GM19372 (cell line): ENCODE results near the gene EPHX1.
"Not testable (repeated sequence)": the region's sequence is repeated elsewhere in the genome, so short reads cannot be mapped to it uniquely, and the experiment has no call there.

ENCODE experiments used
- ATAC-seq: cut with Tn5 transposase; IDR thresholded peaks from one replicate; pipeline ENCODE4 v1.9.1; 2021; ENCODE audit warnings: mild to moderate bottlenecking, low read depth, moderate library complexity; ENCODE audit not compliant: unreplicated experiment

EPHX1 gene

DNA sequence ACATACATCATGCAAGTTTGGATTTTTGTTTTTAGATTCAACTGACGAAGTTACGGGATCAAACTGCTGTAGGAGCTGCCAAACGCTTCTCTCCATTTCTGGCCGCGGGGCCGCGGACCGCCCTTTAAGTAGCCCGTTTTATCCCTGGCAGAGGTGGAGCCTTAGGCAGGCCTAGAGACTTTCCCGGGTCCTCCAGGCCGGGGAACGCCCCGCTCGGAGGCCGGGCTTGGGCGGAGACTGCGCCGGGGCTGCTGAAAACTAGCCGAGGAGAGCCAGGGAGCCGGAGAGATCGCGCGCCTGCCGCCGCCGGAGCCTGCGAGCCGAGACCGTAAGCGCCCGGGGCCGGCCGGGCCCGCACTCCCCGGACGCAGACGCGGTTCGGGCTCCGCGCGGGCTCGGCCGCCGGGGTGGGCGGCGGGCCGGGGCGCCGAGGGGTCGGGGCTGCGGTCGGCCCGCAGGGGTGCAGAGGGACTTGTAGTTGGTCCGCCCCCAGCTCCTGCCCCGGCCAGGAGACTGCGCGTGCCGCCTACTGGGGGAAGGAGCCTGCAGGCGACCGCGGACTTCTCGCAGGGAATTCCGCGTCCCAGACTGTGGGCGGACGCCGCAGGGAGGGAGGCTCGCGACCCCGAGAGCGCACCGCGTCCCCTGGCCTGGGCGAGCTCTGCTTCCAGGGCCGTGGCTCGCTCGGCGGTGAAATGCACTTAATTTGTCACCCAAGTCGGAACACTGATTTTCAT is at the start of gene EPHX1:
TSS of gene EPHX1 (plus strand) at position 283 of the 737 bp plus-strand sequence. CDS start 18,606 bp downstream, outside the sequence.
- ATAC-seq = peak; percentile 94

DNA sequence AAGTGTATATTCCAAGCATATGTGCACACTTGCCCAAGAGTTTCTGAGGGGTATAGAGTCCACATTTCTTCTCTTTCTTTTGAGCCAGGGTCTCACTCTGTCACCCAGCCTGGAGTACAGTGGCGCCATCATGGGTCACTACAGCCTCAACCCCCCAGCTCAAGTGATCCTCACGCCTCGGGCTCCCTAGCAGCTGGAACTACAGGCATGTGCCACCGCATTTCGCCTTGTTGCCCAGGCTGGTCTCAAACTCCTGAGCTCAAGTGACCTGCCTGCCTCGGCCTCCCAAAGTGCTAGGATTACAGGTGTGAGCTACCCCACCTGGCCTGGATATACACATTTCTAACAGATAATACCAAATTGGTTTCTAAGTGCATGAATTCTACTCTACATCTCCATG is 49.4 kb upstream of the EPHX1 start:
- ATAC-seq = no peak

DNA sequence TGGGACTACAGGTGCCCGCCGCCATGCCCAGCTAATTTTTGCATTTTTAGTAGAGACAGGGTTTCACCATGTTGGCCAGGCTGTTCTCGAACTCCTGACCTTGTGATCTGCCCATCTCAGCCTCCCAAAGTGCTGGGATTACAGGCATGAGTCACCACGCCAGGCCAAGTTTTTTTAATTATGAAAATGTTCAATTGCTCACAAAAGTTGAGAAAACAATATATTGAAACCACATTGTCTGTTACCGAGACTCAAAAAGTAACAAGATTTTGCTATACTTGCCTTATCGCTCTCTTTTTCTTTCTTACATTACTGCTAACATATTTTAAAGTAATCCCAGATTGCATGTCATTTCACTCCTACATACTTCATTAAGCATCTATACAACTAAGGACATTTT is 48.5 kb upstream of the EPHX1 start:
- not testable (repeated sequence) for ATAC-seq

DNA sequence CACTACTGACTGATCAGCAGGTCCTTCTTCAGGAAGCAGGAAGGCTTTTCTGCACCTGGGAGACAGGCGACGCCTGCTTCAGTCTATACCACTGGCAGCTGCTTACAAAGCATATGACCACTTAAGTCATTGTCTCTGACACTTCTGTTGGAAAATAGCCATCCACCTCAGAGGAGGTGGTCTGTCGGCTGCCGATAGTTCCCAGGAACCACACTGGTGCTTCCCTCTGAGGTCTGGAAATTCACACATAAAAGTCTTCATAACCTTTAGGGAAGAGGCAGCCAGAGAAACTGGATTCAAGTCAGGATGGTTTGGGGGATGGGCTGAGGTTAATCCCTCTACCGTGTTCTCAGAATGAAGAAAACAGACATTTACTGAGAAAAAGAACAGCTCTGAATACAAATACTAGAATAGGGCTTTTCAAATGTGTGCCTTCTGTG is 47.9 kb upstream of the EPHX1 start:
- no peak for ATAC-seq

DNA sequence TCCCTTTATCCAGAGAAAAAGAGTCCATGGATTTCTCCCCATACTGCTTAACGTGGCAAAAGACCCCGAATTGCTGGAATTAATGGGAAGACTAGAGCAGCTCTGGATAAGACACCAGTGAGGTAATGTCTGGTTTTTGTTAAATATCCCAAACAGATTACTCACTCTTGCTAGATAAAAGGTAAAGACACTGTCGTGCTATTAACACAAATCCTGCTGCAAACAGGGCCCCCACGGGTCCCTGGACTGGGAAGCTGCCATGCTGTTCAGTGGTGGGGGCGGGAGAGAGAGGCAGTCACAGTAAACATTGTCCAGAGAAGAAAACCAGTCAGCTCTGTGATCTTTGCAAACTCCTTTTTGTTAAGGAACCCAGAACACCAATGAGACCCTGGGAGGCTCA is 47.5 kb upstream of the EPHX1 start:
- no peak for ATAC-seq

DNA sequence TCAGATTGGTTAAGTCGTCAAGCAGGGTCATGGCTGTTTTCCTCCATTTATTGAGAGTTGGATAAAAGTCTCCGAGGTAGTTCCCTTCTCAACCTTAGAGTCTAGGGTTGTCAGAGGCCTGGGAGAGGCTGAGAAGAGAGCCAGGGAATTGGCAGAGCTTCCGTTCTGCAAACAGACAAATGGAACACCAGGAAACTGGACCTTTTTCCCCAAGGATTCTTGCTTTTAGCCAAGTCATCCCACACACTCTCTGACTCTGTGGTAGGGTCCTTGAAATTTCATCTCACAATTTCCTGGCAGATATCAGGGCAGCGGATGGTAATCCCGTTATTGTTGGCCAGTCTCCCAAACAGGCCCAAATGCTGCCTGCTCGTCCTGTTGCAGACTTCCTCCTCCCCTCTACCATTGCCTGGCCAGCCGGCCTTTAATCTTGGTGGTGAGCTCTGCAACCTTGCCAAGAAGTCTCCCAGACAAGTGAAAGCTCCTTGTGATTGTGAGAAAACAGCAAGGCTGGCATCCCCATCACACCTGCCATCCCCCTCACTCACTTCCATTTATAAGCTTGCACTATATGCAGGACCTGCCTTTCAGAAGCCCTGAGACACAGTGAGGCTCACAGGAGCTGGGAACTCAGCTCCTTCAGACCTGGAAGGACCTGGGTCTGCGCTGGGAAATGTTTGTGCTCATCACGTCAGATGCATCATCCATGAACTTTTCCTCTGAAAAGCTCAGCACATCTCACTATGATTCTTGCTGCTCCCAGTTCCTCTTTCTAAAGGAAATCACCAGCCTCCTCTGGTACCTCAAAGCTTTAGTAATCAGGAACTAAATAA is 46.0 kb upstream of the EPHX1 start:
- ATAC-seq = no peak

DNA sequence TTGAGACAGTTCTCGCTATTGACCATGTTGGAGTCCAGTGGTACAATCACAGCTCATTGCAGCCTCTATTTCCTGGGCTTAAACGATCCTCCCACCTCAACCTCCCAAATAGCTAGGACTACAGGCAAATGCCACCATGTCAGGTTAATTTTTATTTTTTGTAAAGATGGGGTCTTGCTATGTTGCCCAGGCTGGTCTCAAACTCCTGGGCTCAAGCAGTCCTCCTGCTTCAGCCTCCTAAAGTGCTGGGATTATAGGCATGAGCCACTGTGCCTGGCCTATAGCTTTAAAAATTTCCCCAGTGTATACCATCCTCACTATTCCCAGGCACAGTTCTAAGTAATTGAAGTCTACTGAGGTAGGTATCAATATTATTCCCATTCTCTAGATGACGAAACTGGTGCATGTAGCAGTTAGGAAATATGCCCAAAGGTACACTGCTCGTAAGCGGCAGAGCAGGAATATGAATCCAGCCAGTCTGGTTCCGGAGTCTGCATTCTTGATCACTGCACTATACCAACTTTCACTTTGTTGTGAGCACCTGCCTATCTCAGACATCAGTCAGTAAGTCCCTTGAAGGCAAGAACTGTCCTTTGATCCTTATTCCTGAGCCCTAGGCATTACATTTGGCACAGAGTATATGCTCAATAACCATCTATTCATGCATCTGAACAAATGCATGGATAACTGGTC is 43.8 kb upstream of the EPHX1 start:
- no peak for ATAC-seq

DNA sequence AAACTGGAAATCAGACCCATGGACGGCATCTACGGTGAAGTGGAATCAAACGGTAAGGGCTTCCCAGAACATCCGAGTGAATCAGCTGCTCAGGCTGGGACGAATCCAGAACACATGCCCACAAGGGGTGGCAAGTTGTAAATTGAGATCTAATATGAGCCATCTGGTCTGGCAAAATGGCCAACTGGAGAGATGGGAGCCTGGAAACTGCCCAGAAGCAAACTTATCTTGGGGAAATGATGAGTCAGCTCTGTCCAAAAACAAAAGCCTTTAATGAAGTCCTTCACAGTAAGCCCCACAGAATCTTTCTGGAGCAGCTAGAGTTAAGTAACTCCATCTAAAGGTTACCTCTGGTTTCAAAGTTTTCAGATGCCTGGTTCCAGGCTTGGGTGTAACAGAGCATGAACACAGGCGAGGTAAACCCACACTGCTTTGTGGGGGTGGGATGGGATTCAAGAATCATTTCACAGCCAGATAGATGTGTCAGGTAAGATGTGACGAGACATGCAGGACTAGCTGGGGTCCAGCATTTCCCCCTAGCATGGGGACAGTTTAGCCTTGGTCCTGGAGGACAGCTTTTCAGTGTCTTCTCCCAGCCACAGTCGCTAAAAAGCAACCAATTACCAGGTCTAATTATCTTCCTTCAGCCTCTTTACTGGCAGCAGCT is 42.8 kb upstream of the EPHX1 start:
- no peak for ATAC-seq

DNA sequence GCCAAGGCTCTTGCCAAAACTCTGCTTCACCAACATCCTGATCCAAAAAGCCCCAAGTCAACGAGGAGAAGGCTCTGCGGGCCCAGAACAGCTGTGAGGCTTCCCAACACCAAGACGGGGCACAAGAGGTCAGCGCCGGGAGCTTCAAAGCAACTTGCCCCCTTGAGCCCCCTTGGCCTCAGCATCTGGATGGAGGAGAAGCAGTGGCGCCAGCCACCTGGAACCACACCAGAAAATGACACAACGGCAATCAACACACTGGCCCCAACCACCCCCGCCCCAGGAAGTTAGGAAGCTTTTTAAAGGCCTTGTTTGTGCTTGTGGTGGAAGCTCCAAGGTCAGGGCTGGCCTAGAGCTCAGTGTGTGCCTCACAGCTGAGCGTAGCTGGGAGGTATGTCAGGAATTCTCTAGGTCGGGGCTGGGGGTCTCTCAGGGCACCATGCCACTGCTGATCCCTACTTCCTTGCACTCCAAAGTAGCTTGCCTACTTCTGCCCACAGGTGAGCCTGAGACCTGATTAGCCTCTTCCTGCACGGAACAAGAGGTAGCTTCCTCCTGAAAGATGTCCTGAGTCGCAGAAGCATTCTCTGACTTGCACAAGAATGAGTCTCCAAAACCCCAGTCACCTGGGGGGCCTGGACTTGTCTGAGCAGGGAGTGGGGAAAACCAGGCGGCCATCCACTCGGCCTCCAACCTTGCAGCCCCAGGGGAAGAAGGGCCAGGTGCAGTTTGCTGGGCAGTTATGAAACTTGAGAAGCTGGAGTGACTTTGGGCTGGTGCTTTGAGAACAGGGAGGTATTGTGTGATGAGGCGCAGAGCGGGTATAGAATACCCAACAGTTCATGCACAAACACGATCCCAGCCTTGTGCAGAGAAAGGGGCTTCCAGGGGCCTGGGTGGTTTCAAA is 42.0 kb upstream of the EPHX1 start:
- no peak for ATAC-seq

DNA sequence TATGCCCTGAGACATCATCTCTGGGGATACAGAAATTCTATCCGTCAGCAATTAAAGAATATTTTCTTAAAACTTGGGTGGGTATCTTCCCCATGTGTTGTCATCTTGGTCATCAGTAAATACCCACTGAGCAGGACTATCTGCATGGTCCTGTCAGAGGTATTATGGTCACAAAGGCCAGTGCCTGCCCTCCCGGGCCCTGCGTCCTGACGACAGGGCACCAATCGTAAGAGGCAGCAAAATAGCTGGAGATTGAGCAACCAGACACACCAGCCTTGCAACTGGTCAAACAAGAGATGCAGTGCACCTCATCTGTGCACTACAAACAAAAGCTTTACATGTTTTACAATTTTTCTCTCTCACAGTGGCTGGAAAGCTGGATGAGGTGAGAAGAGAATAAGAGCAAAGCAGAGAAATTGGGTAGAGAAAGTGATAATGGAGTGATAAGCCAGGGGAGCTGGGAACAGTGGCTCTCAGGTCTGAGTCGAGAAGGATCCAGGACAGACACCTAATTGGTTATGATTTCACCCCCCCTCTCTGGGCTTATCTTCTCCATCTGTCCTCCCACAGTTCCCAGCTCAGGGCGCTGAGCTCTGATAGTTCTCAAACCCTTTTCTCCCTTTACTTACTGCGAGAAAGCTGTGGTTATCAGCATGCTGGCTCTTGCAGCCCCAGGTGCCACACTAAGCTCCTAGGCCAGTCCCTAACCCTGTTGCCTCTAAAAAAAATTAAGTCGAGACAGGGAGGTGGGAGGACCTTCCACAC is 41.1 kb upstream of the EPHX1 start:
- no peak for ATAC-seq

DNA sequence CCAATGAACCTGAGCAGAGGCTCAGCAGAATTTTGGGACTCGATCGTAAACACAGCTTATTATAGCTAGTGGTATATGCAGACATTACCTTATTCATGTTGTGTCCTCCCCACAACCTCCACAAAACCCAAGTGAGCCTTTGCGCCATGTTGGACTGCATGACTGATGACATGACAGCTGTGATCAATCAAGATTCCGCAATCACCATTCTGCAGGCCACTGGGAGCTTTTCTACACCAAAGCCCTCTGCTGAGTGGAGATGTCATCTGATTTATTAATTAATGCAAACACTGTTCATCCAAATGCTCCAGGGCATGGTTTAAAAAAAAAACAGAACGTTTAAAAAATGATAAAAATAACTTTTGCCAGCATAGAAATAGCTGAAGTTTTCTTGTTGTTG is 40.2 kb upstream of the EPHX1 start:
- ATAC-seq = no peak

DNA sequence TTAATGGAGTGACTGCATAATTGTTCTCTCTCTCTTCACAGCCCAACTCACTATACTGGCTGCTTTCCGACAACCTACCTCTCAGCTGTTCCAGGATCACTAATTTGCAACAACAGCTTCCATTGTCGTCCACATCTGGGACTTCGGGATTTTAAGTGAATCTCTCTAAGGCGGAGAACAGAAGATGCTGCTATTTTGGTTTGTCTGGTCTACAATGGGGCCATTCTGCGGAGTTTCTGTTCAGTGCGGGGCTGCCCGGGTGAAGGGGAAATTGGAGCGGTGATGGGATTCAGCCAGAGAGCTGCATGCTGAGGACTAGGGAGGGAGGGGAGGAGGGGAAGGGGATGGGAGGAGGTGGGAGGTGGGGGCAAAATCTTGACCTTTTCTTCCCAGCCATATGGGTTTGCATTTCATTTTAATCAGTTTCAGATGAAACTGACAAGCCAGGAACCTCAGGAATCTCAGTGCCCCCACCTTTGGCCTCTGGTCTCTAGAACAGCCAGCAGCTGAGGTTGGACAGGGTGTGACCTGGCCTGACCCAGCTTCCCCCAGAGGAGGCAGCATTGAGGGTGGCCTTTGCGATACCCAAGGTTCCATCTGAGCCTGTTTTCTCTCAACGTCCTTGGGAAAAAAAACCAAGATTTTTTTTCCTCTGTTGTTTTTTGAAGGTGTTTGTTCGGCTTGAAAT is 39.2 kb upstream of the EPHX1 start:
- ATAC-seq = no peak

DNA sequence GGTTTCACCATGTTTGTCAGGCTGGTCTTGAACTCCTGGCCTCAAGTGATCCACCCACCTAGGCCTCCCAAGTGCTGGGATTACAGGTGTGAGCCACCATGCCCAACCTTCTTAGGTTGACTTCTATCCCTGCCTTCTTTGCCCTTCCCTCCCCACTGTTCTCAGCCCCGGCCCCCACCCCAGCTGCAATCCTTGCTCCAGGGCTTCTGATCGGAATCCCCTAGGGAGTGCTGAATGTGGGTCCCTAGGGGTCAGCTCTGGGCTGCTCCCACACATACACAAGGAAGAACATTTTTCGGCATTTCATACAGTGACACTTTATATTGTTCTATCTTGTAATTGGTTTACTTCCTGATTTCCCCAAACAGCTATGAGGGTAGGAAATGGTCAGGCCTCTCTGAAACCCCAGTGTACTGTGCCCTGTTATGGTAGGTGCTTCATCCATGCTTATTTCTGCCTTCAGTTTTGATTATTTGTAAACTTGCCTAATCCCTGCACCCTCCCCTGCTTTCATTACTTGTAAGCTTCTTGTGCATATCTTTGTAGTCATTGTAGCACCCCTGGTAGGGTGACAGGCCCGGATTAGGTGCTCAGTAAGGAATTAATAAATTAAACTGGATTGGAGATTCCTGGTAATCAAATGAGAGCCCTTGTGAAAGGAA is 38.1 kb upstream of the EPHX1 start:
- no peak for ATAC-seq

DNA sequence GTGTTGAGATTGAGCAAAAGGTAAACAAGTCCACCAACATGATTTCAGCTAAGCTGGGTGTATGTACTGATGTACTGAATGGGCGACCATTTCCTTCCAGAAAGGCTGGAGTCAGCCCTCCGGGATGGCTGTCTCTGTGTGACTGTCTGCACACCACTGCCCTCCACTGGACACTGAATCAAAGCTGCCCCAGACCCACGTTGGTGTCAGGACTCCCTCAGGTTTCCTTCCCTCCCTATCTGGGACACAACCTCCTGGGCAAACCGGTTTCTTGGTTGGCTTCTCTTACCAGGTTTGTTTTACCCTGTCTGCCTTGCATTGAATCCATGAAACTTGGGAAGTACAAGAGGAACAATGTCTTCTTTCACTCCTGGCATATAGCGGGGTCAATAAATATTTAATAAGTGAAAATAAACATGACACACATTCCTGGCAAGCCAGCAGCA is 37.6 kb upstream of the EPHX1 start:
- no peak for ATAC-seq

DNA sequence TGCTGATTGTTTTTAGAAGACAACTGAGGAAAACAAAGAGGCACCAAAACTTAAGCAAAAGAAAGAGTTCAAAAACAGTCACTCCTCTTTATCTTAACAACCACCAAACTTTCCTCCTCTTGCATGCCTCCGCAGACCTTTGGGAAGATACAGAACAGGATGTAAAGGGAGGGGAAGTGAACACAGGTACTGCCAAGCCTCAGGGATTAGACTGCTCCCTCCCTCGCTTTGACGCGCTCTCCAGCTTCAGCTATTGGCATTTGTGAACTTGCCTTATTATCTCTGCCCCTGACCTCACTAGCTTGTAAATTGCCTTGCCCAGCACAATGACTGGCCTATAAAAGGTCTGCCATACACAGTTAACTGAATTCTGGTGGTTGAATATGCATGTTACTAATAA is 37.1 kb upstream of the EPHX1 start:
- ATAC-seq = no peak

DNA sequence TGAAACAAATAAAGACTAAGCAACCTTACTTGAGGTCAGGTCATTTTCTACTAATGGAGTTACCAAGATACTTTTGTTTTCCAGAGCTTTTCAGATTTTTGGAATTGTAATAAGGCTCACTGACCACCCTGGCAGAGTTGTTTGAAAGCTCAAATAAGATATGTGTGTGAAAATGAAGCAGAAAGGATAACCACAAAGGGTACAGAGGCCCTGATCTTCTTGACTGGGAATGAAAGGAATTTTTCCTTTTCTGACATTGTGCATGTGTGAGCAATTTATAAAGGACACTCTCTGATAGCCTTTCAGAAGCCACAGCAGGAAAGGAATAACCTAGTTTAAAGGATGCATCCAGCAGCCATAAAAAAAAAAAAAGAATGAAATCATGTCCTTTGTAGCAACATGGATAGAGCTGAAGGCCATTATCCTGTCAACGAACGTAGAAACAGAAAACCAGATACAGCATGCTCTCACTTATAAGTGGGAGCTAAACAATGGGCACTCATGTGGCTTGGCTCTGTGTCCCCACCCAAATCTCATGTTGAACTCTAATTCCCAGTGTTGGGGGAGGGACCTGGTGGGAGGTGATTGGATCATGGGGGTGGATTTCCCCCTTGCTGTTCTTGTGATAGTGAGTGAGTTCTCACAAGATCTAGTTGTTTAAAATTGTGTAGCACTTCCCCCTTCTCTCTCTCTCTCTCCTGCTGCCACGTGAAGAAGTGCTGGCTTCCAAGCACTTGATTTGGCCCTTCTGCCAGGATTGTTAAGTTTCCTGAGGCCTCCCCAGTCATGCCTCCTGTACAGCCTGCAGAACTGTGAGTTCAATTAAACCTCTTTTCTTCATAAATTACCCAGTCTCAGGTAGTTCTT is 35.4 kb upstream of the EPHX1 start:
- no peak for ATAC-seq

DNA sequence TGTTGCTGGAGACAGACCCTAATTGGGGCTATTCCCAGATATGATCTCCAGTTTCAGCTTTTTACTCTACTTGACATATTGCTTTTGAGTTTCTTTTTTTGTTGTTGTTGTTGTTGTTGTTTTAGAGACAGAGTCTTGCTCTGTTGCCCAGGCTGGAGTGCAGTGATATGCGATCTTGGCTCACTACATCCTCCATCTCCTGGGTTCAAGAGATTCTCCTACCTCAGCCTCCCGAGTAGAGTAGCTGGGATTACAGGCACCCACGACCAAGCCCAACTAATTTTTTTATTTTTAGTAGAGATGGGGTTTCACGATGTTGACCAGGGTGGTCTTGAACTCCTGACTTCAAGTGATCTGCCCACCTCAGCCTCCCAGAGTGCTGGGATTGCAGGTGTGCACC is 33.6 kb upstream of the EPHX1 start:
- no peak for ATAC-seq
